Fibroblast of mammary gland (primary cell): ENCODE measurements around the gene SPATS2L.
A peak's percentile ranks its signal among the peaks of the same experiment; 100 is the strongest.

Experiments
- DNase-seq: peaks from one replicate; pipeline ENCODE4 v3.0.0-alpha.2; 2010; ENCODE audit warnings: low read depth
- H3K4me3 ChIP-seq: 2 replicates; pipeline ENCODE4 v1.5.1; 2011; ENCODE audit warnings: low read depth, mild to moderate bottlenecking, low read length, moderate library complexity; ENCODE audit not compliant: control insufficient read depth
- CTCF ChIP-seq: conservative IDR thresholded peaks from 2 replicates; pipeline ENCODE4 v1.5.1; 2011; ENCODE audit warnings: low read depth, low read length, inconsistent platforms; ENCODE audit not compliant: control insufficient read depth, insufficient read depth

SPATS2L gene

GRCh38 chr2:200515155-200515554 lies 208.7 kb downstream of the SPATS2L start:
- no peak for TF ChIP-seq CTCF
- H3K4me3 ChIP-seq, result no peak overlapping the region
- DNase-seq, result no peak

- TF ChIP-seq CTCF, result no peak
- no peak overlapping the region for H3K4me3 ChIP-seq
- no peak for DNase-seq
These were observed 216.7 kb downstream of the SPATS2L start for GRCh38 chr2:200523158-200523557.

- H3K4me3 ChIP-seq, result no peak overlapping the region
- no peak for TF ChIP-seq CTCF
- no peak for DNase-seq
These were observed 217.1 kb downstream of the SPATS2L start for GRCh38 chr2:200523604-200524003.

GRCh38 chr2:200525066-200525465 lies 218.6 kb downstream of the SPATS2L start:
- DNase-seq, result no peak
- peak overlapping the region; percentile 85 for H3K4me3 ChIP-seq
- no peak for TF ChIP-seq CTCF

- H3K4me3 ChIP-seq, result peak overlapping the region; percentile 85
- TF ChIP-seq CTCF, result no peak
- no peak for DNase-seq
These were observed 219.0 kb downstream of the SPATS2L start for GRCh38 chr2:200525551-200525881.

- no peak for TF ChIP-seq CTCF
- H3K4me3 ChIP-seq, result peak within 1 kb of the TSS; percentile 85
- peak; percentile 91 for DNase-seq
These were observed 219.6 kb downstream of the SPATS2L start, which contains the start of gene SGO2 for GRCh38 chr2:200525882-200526651. SGO2 (plus strand) TSS chr2:200526207; CDS start chr2:200532976, 6,769 bp downstream.
